ENCODE data around the gene ZNF181.
"Not testable (repeated sequence)": the region's sequence is repeated elsewhere in the genome, so short reads cannot be mapped to it uniquely, and the experiment has no call there.

Gene ZNF181

GRCh38 chr19:34733746-34734536 lies at the start of gene ZNF181:
Gene ZNF181 (plus strand): TSS chr19:34734243. CDS start chr19:34735038, 795 bp downstream.
- DNase-seq (ENCODE audit: low spot score) = peak; percentile 96

GRCh38 chr19:34685266-34685665 lies 48.8 kb upstream of the ZNF181 start:
- DNase-seq (ENCODE audit: low spot score) = not testable (repeated sequence)

DNA sequence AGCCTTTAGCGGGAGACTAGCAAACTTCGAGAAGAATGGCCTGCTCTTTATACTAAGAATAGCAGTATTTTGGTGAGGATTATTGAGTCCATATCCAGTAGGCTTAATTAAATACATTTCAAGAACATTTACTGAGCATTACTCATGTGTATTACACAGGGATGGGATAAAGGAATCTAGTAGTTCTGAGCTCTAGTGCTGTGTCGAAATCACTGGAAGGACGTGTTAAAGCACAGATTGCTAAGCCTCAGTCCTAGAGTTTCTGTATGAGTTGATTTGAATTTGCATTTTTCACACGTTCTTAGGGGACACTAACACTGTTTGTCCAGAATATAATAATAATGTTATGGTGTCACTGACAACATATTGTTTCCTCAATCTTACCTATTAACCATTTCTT lies 47.6 kb upstream of the ZNF181 start:
- DNase-seq (ENCODE audit: low spot score) = no peak

DNA sequence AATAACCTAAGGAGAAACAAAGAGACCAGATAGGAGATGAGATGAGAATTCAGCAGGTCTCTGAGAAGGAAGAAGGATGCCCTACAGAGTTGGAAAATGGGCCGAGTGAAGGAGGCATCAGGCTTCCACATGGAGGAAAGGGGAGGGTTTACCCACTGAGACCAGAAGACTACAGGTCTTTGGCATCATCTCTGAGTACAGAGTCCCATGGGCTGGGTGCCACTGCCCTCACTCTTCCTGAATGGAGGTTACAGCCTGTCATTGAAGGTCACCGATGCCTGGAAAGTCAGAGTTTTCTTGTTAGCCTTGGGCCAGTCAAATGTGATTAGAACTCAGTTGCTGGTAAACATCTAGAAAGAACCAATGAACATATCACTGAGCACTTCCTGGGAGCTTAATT lies 46.7 kb upstream of the ZNF181 start:
- no peak for DNase-seq (ENCODE audit: low spot score)

DNA sequence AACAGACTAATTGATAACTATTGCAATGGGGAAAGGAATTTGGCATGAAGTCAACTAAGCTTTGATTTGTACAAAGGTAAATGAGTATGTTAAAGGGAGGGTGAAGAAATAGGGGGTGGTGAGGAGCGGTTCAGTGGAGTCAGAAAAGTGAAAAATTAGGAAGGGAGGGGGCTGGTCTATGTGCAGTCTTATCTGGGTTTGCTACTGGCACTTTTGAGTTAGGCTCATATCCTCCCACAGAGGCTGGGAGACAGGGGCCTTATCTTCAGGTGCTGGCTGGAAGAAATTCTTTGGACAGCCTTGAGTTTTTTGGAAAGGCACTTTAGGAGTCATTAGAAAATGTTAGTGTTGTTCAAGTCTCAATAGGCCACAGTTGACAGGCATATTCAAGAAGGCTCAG lies 45.5 kb upstream of the ZNF181 start:
- DNase-seq (ENCODE audit: low spot score) = no peak

- no peak for DNase-seq (ENCODE audit: low spot score)
These were observed 43.7 kb upstream of the ZNF181 start for GRCh38 chr19:34690372-34690771.

GRCh38 chr19:34692549-34692948 lies 41.5 kb upstream of the ZNF181 start:
- no peak for DNase-seq (ENCODE audit: low spot score)

DNA sequence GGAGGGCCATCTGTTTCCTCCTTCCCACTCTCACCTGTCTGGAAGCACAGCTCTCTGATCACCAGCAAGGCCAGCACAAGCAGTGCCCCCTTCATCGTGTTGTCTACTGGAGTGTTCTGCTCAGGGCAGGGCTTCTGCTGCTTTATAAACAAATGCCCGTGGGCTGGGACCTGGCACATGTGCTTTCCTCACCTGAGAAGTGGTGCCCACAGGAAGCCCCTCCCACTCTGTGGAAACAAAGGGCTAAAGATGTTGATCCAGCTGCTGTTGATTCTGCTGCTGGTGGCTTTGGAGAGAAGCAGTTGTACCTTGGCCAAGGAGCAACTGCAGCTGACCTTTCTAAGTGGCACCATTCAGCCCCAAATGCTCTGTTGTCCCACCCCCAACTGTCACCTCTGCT lies 26.4 kb upstream of the ZNF181 start:
- DNase-seq (ENCODE audit: low spot score) = no peak

GRCh38 chr19:34711890-34712289 lies 22.2 kb upstream of the ZNF181 start:
- DNase-seq (ENCODE audit: low spot score) = no peak

GRCh38 chr19:34712395-34713261 lies 21.4 kb upstream of the ZNF181 start:
- DNase-seq (ENCODE audit: low spot score) = peak; percentile 83

DNA sequence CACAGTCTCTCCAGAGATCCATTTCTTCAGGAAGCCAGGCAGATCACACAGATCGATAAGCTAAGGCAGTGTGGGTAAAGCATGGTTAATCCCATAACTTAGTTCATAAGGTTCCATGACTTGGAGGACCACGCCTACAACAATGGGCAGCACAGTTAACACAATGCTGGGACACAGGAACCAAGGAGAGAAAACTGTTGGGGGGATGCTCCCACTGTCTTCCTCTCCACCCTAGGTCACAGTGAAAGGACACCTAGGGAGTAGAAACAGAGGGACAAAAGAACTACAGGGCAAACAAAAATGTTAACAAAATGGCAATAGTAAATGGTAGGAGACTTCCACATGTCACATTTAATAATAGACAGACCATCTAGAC lies 20.8 kb upstream of the ZNF181 start:
- no peak for DNase-seq (ENCODE audit: low spot score)

- no peak for DNase-seq (ENCODE audit: low spot score)
These were observed 18.7 kb upstream of the ZNF181 start for GRCh38 chr19:34715357-34715756.

DNA sequence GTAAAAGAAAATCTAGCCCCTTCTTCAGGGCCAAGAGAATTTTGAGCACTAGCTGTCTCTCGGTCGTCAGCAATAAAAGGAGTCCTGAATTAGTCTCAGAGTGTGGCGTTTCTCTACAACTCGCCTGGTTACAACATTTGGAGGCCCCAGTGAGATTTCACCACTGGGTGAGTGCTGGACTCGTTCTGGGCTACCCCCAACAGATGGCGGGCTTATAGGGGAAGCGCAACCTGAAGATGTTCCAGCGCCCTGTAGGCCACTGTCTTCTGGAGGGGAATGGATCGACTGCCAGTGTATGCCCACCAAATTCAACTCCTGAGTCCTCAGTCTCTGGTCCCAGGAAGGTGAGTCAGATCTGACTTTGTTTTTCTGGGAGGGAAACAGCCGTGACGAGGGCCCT lies 11.7 kb upstream of the ZNF181 start:
- no peak for DNase-seq (ENCODE audit: low spot score)

GRCh38 chr19:34725400-34725799 lies 8.6 kb upstream of the ZNF181 start:
- no peak for DNase-seq (ENCODE audit: low spot score)

GRCh38 chr19:34731019-34731829 lies 2.8 kb upstream of the ZNF181 start:
- no peak for DNase-seq (ENCODE audit: low spot score)

DNA sequence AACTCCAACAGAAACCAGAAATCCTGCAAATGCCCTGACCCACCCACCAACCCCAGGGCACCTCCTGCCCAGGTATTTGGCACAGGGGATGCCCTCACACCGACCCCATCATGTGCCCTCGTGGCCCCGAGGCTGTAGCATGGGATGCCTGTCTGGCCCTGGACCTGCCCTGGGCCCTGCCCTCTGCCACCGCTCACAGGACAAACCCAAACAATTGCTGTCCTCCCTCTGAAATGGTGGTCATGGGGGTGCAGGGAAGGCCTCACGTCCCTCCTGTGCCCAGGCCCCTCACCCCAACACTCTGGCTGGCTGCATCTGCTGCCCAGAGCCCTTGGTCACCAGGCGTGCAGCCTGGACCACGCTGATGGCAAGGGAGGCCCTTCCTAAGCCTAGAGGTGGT lies 2.1 kb upstream of the ZNF181 start:
- no peak for DNase-seq (ENCODE audit: low spot score)

DNA sequence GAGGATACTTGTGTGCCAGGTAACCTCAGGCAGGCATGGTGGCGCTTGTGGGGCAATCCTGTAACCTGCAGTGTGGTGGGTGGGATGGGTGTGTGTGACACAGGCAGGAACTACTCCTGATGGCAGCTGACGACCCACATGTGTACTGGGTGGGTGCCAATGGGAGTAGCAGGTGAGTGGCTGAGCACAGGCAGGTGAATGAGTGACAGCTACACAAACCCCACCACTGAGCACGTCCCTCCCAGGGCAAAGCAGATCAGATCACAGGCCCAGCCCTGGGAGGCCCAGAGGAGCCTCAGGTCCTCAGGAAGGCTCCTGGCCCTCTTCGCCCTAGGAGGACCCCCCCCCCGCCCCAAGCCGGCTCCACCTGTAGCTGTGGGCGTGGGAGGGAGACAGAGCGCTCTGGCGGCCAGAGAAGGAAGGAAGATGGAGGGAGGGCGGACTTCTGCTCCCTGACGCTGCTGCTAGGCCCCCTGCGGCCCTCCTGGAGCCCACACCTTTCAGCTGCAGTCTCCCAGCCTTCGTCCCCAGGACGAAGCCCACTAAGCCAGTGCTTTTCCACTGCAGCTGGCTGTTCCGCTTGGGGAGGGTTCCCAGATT lies 1.3 kb upstream of the ZNF181 start:
- DNase-seq (ENCODE audit: low spot score) = no peak

GRCh38 chr19:34733266-34733745 lies 737 bp upstream of the ZNF181 start:
- no peak for DNase-seq (ENCODE audit: low spot score)

DNA sequence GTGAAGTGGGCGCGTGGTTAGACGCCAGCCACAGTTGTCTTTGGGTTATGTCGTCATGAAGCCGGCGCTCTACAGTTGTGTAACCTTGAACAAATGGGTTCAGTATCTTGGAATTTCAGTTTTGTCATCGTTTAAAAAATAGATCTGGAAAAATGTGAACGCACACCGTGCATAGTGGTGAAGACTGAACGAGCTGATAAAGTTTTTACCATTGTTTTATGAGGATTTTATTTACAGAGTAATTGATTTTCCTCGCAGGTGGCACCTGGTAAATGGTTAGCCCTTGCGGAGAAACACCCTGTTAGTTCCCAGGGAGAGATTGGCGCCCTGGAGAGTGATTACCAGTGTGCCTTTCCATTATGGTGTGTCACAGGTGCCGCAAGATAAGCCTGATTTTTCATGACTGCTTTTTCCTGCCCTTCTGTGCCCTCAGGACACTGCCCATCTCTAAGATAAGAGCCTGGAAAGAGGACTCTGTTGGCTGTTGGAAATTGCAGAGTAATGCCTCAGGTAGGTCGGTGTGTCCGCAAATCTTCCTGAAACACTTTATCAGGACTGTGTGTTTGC lies 577 bp downstream of the ZNF181 start:
- no peak for DNase-seq (ENCODE audit: low spot score)

GRCh38 chr19:34744896-34745690 lies 11.1 kb downstream of the ZNF181 start:
- no peak for DNase-seq (ENCODE audit: low spot score)

GRCh38 chr19:34757441-34757840 lies 23.4 kb downstream of the ZNF181 start:
- no peak for DNase-seq (ENCODE audit: low spot score)

Measured in SW480 (cell line).